Gastrocnemius medialis (tissue), 4 donors: ENCODE measurements around the gene ADGRL3.

Source experiments
- POLR2A ChIP-seq, 2 donors: fragments of 450-650 bp; IDR thresholded peaks; one replicate each; pipeline ENCODE4 v1.6.1; 2017; ENCODE audit warnings: antibody characterized with exemption in 2 of 2, mild to moderate bottlenecking in 2 of 2, moderate library complexity in 2 of 2
- TF ChIP-seq, protein P1 (sequence below), 5 experiments: fragments of 450-650 bp in 3 of 5; fragments of 200-600 bp in 2 of 5; sonication (generic) in 2 of 5; IDR thresholded peaks in 4 of 5; conservative IDR thresholded peaks in 1 of 5; 1 replicate in 4 of 5; 2 replicates in 1 of 5; pipeline ENCODE4 v1.5.1; 2016 to 2019; ENCODE audit warnings: antibody characterized with exemption in 5 of 5, mild to moderate bottlenecking in 3 of 5, moderate library complexity in 3 of 5

DNA sequence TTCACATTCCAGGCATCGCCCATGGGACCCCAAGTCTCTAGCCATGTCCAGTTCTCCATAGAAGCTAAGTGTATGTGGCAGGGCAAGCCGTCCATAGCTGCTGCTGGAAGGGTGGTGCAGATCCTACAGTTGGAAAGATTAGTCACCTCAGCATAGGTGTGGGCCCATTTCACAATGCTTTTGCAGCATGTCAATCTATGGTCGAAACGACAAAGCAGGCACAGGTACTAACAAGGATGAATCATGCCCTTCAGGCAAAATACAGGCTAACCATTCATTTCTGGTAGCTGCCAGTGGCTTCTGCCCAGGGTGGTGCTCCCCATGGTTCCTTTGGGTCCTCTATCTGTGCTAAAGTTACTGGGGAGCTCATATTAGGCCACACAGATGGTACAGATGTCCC, 225.2 kb downstream of the ADGRL3 start:
- TF ChIP-seq, protein P1, sequence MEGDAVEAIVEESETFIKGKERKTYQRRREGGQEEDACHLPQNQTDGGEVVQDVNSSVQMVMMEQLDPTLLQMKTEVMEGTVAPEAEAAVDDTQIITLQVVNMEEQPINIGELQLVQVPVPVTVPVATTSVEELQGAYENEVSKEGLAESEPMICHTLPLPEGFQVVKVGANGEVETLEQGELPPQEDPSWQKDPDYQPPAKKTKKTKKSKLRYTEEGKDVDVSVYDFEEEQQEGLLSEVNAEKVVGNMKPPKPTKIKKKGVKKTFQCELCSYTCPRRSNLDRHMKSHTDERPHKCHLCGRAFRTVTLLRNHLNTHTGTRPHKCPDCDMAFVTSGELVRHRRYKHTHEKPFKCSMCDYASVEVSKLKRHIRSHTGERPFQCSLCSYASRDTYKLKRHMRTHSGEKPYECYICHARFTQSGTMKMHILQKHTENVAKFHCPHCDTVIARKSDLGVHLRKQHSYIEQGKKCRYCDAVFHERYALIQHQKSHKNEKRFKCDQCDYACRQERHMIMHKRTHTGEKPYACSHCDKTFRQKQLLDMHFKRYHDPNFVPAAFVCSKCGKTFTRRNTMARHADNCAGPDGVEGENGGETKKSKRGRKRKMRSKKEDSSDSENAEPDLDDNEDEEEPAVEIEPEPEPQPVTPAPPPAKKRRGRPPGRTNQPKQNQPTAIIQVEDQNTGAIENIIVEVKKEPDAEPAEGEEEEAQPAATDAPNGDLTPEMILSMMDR (IDR thresholded peaks at IDR 0.05 in 4 of 5, conservative IDR thresholded peaks at IDR 0.05 in 1 of 5) = no peak
- TF ChIP-seq POLR2A (IDR thresholded peaks at IDR 0.05) = no peak
